GM21423 (cell line): Measurements from ENCODE around the gene TARDBP.
"Not testable (repeated sequence)": the region's sequence is repeated elsewhere in the genome, so short reads cannot be mapped to it uniquely, and the experiment has no call there.

ENCODE experiments used
- ATAC-seq: cut with Tn5 transposase; IDR thresholded peaks from one replicate; pipeline ENCODE4 v1.9.1; 2021; ENCODE audit warnings: mild to moderate bottlenecking, moderate library complexity; ENCODE audit not compliant: unreplicated experiment

The TARDBP gene

GRCh38 chr1:11042065-11042464, 29.6 kb downstream of the TARDBP start:
- ATAC-seq = no peak

- ATAC-seq = no peak
Measured at GRCh38 chr1:11042995-11043874, 30.8 kb downstream of the TARDBP start.

GRCh38 chr1:11044086-11044848, 31.8 kb downstream of the TARDBP start:
- no peak for ATAC-seq

- ATAC-seq = no peak
Measured at GRCh38 chr1:11044849-11045427, 32.5 kb downstream of the TARDBP start.

DNA sequence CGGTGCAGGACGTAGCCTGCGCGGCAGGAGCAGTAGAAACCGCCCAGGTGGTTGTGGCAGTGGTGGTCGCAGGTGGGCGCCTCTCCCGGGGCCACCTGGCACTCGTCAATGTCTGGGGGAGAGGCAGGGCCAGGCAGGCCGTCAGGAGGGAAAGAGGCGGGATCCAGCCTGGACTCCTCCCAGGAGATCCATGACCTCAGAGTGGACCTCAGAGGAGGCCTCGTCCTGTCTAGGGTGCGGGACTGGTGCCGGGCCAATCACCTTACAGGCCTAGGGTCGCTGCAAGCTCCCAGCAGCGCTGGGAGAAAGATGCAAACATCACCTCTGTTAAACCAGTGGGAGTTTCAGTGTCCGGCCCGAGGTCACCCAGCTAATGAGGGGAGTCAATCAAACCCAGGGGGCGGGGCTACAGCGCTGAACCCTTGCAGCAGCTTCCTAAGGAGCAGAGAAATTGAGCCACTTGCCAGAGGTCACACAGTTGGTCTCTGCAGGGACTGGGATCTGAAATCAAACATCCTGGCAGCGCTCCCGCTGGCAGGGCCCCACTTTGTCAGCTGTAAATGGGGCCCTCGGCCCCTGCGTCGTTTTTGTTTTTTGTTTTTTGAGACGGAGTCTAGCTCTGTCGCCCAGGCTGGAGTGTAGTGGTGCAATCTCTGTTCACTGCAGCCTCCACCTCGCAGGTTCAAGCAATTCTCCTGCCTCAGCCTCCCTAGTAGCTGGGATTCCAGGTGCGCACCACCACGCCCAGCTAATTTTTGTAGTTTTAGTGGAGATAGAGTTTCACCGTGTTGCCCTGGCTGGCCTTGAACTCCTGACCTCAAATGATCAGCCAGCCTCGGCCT, 33.2 kb downstream of the TARDBP start:
- ATAC-seq = no peak

- no peak for ATAC-seq
Measured at GRCh38 chr1:11046270-11046566, 33.8 kb downstream of the TARDBP start.

DNA sequence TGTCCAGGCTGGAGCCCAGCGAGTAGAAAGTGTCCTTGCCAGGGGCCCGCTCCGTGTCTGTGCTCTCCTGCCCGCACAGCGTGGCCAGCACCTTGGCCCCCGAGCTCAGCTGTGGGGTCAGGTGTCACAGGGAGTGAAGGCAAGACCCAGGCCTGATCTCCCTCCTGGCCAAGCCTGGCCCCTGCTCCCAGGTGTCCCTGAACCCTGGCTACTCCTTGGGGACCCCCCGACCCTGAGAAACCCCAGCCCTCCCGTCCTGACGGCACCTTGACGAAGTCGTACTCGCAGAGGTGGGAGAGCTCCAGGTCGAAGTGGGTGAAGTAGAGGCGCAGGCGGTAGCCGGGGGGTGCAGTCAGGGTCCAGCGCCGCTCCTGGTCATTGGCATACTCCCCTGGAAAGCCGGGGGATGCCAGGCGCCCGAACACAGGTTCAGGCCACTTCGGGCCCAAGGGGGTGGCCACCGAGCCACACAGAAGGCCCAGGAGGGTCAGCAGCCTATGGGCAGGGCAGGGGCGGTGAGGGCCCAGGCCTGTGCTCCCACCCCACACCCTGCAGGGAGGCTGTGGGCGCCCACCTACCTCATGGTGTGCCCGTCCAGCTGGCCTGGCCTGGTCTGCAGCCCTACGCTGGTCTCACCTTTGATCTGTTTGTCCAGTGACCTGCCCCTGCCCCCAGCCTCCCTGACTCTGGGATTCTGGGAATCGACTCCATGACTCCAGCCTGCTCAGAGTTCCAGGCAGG, 34.3 kb downstream of the TARDBP start, which contains the start of gene MASP2:
MASP2 (minus strand) TSS at position 615 of the 741 bp plus-strand sequence; CDS start at position 583, 32 bp downstream.
- ATAC-seq = no peak

GRCh38 chr1:11051121-11051520, 38.7 kb downstream of the TARDBP start:
- ATAC-seq = not testable (repeated sequence)

GRCh38 chr1:11051781-11052511, 39.5 kb downstream of the TARDBP start:
- no peak for ATAC-seq

GRCh38 chr1:11052839-11053757, 40.6 kb downstream of the TARDBP start:
- no peak for ATAC-seq

DNA sequence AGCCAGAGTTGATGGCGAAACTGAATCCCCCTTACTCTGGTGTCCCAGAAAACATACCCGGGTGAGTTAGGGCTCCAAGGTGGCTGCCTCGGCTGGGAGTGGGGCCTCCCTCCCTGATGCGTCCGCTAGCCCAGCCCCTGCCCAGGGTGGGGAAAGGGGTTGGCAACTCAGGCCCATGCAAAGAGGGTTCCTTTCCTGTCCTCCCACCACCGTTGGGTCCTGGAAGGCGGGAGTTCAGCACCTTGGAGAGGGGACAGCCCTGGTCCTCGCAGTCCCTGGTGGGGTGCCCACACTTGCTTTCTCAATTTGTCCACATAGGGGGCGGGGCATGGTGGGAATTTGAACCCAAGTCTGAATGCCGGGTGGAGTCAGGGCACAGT, 41.3 kb downstream of the TARDBP start:
- no peak for ATAC-seq

- no peak for ATAC-seq
Measured at GRCh38 chr1:11054181-11054580, 41.7 kb downstream of the TARDBP start.

DNA sequence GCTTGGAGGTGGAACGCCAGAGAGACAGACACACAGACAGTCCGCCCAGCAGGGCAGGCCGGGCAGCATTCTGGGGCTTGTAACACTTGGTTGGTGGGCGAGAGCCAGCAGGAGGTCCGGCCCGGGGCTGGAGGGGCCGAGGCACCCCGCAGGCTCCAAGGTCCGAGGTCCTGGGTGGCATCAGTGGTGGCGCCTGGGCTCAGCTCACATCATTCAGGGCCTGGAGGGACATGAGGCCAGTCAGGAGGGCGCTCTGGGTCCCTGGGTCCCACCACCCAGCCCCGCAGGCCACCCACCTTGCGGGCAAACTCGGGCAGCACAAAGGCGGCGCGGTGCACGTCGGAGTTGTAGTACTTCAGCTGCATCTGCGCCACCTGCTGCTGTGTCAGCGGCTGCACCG, 42.2 kb downstream of the TARDBP start:
- no peak for ATAC-seq

DNA sequence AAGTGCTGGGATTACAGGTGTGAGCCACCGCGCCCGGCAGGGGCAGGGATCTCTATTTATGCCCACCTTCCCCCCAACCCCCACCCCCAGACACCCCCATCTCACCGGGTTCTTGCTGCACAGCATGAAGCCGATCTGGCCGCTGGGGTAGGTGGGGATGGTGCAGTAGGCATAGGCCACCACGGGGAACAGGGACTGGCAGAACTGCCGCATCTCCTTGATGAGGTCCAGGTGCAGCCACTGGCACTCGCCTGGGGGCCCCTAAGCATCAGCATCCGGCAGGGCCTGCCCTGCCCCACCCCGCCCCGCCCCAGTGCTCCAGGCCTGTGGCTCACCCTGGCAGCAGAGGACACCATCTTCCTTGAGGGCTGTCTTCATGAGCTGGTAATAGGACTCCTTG, 43.2 kb downstream of the TARDBP start:
- no peak for ATAC-seq

- ATAC-seq = no peak
Measured at GRCh38 chr1:11056504-11056903, 44.0 kb downstream of the TARDBP start.

GRCh38 chr1:11057477-11057876, 45.0 kb downstream of the TARDBP start:
- no peak for ATAC-seq

GRCh38 chr1:11058026-11058425, 45.6 kb downstream of the TARDBP start:
- no peak for ATAC-seq

- no peak for ATAC-seq
Measured at GRCh38 chr1:11058595-11059154, 46.2 kb downstream of the TARDBP start.
